SW480 (cell line): ENCODE data around the gene TFDP2.
"Not testable (repeated sequence)": the region's sequence is repeated elsewhere in the genome, so short reads cannot be mapped to it uniquely, and the experiment has no call there.

Experiments used
- DNase-seq: peaks from one replicate; pipeline ENCODE4 v3.0.0-alpha.2; 2016; ENCODE audit warnings: low spot score

The TFDP2 gene

DNA sequence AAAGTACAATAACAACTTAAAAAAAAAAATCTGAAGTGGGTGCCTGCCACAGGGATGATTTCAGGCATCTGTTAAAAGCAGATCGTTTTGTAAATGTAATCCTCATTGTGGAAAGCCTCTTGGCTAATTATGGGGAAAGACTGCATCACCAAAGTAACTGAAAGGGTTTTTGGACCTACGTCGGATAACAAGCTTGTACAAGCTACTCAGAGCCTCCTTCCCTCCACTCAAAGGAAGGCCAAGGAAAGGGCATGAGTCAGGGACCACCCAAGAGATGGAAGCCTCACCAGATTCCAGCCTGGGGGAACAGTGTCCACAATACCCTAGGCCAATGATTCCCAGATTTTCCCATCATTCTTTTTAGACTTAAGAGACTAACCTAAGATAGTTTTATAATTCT lies 188.6 kb downstream of the TFDP2 start:
- no peak for DNase-seq

DNA sequence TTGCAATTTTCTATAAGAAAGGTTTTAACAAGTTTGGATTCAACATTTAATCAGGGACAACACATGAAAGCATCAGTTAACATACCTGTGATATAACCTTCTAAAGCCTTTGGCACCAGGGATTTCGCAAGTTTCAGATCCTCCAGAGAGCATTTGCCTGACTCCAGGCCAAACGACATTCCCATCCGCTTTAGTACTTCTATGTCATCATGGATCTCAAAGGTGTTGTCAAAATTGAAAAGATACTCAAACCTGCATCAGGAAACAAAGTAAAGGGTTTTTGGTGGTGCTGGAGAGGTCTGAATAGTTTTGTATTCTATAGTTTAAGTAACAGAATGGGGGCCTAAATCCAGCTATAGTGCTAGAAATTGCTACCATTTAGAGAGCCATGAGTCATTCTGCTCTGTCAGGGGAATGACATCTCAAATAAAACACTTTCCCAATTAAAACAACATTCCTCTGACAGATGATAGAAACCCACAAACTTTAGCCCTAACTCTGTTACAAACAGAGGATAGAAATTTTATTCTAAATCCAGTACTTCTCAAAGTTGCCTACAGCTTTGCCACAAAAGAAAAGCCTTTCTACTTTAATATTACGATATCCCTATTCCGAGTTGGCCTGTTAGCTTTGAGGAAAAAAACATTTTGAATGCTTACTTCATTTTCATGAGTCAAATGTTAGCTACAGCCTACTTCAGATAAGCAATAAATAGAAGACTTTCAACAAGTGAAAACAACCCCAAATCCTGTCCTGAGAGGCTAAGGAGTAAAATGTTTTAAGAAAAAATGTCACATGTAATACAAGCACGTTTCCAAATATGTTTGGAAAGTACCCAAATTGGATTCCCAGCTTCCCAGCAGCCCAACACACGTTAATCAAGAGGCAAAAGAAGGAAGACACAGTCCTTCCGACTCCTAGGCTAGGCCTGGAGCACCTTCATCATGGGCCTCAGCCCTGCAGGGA lies 189.5 kb downstream of the TFDP2 start:
- DNase-seq, result no peak

DNA sequence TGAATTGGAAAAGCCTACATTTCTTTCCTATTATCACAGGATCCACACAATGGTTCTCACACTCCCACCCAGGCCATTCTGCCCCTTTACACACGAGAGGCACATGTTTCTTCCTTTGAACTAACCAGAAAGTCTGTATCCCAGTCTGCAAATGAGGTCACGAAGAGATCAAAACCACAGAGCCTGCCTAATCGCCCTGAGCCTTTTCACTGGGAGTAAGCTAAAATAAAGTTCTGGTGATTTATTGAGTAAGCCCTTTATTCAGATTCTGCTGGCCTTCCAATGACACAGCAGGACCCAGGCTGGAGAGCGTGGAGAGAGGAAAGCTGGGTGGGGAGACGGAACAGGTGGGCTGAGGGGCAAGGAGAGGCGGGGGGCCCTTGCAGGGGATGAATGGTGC lies 194.2 kb downstream of the TFDP2 start:
- DNase-seq, result peak; percentile 16

DNA sequence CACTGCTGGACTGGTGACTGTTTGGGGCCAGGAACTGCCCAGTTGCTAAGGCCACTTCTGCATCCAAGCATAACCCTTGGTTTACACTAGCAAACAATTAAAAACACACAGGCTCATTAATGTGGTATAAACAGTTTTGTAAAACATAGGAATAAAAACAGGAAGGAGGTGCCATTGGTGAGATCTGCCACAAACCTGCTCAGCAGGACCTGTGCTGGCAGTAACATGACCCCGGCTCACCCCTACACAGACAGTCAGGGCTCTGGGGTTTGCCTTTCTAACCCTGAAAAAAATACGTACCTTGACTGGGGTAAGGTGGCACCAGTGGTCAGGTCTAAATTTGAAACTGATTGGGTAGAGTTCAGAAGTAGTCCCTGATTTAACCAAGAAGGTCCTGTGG lies 196.7 kb downstream of the TFDP2 start:
- DNase-seq, result no peak

DNA sequence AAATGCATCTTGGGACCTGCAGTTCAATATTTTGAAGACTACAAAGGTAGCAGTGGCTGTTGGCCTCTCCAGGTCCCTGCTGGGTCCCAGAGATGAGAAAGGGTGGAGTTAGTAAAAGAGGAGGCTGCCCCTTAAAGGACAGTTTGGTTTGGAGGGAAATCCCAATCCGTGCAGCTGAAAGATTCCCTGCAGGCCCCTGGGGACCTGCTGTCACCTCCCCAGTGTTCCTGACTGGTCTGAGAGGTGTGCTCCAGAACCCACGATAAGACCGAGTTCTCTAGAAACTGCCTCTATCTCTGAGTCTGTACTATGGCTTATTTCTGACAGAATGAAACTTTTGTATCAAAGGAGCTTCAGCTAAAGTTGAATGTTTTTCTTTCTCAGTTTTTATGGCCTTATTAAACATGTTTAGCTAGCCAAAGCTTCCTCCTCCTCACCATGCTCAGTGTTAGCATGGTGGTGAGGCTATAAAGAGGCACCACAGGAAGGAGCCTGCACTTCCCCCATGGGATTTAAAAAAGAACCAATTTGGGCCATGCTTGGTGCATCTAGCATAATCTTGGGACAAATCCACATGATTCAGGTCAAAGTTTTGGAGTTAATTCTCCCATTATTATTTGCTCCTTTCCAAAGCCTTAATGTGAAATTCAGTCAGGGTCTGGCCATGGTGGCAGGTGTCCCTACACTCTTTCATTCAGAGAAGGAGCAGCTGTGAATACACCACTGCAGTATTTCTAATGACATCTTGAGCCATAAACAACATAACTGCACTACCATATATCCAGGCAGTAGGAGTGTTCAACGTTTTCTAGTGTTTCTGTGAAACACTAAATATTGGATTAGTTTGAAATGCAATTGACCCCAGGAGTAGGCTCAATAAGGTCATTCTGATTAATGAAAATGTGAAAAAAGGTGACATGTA lies 198.5 kb downstream of the TFDP2 start:
- DNase-seq, result no peak

DNA sequence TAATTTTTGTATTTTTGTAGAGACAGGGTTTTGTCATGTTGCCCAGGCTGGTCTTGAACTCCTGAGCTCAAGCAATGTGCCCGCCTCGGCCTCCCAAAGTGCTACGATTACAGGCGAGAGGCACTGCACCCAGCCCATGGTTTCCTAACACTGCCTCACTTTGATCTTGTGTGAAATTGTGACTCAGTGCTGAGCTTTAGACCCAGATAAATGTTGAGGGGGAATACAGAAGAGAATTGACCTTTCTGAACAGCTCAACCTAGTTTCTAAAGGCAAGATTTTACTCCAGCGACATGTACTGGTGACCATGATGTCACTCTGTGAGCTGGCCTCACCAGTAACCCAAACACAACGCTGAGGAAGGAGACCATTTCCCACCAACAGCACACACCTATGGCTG lies 199.4 kb downstream of the TFDP2 start:
- no peak for DNase-seq

DNA sequence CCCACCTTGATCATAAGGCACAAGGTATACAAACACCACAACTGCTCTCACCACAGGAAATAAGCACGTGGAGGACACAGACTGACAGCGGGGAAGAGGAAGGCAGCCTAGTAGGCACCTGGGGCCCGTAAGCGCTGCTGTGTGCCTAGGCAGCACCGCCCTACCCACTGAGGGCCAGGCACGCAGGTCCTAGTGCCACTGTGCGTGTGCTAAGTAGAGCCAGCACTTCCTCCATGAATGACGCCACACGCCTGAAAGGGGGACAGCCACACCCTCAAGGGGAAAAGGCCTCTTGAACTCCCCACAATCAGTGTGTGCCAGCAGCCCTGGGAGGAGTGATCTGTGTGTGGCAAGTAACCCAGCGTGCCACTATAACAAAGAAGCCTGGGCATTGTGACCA lies 199.9 kb downstream of the TFDP2 start:
- DNase-seq, result no peak

DNA sequence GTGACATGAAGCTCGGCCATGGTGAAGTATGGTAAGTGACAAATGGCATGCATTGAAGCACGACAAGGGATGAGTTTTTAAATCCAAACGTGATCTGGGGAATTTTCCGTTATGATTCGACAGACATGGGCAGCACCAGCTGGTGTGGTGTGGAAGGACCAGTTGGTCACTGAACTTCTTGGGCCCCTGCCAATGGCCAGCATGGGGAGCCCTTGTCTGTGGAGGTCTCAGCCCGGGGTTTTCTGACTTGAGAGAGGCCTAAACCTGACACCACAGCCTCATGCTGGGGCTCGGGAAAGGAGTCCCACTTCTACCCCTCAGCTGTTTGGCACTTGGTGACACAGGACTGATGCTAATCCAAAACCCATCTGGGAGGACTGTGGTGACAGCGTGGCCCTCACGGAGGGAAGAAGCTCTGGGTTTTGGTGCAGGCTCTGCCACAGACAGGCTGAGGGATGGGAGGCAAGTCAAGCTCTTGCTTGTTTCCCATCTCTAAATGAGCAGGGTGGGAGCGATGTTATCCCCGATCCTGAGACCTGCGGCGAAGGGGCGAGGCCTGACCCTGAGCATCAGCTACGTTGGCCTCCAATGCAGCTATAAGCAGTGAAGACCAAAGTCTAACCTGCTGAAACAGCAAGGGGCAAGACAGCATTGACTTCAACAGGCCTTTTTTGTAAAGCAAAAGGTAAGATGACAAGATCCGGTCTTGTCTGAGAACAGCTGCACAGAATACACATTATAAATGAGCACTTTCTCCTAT lies 203.4 kb downstream of the TFDP2 start:
- no peak for DNase-seq

DNA sequence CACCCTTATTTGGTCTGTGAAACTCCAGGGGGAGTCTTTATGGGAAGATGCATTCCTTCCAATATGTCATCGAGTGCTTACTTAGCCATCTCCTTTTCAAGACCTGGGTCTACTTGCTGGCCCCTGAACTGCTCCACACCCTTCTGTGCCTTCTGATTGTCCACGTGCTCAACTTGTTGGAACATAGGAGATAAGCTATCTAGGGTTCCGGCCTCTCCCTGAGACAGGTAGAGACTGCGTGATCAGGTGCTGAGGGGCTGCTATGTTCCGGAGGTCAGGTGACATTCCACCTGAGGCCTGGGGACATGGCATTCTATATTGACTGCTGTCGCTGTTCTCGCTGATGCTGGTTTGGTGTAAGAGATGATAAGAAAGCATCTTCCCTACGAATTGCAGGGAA lies 207.3 kb downstream of the TFDP2 start:
- DNase-seq, result no peak

DNA sequence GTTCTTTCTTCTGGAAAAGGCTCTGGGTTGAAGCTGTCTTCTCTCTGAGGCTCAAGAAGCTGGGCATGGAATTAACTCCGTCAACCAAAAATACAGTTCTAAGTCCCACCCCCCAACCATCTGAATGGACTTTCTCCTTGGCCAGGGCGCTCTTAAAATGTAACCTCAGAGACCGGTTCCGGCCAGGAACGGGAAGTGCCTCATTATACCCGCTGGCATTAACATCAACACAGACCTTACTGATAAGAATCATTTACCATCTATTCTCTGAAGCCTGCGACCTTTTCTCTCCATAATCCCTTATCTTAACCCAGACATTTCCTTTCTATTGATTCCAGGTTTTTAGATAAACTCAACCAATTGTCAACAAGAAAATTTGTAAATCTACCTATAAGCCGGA lies 208.3 kb downstream of the TFDP2 start:
- no peak for DNase-seq

DNA sequence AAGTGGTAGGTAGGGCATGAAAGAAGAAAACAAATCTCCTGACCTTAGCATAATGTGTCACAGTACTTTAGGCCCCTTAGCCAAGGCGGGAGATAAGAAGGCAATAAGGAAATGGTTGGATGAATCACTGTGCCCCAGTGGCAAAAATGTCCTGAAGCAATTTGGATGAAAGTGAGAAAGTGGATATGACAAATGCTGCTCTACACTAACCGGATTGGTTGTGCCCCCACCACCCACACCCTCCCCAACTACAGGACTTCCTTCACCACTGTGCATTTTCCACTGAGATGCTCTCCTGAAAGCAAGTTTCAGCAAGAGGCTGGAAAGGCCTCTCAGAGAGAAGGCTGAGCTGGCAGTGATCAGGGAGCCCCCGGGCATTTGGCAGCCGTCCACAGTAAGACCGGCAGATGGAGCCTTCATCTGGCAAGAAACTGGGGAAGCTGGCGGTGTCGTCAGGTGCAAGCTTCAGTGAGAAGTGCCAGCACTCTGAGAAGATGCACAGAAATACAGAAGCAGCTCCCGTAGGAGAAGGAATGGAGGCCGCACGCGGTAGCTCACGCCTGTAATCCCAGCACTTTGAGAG lies 209.1 kb downstream of the TFDP2 start:
- peak; percentile 38 for DNase-seq

DNA sequence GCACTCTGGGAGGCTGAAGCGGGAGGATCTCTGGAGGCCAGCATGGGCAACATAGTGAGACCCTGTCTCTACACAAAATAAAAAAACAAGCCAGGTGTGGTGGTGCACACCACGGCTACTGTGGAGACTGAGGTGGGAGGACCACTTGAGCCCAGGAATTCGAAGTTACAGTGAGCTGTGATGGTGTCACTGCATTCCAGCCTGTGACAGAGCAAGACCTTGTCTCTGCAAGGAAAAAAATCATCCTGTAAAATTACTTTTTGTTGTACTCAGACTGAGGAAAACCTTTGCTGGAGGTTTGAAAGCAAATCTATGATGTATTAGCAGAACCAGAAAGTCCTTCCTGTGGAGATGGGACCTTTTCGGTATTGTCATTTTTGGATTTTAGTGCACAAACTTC lies 209.6 kb downstream of the TFDP2 start:
- DNase-seq, result no peak

DNA sequence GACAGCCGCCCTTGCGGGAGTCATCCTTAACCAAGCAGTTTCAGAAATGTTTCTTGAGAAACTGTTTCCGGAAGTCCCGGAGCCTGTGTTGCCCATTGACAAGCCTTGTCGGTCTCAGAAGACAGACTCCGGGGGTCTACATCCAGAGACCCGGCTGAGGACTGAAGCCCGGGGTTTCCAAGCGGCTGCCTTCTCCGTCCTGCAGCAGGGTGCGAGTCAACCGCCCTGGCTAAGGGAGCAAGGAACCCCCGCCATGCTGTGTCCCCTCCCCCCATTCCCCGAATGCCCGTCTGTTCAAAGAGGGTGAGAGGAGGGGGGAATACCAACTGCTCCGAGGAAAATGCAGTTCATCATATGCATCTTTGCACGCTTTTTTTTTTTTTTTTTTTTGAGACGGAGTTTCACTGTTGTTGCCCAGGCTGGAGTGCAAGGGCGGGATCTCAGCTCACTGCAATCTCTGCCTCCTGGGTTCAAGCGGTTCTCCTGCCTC lies 211.3 kb downstream of the TFDP2 start:
- DNase-seq, result no peak

DNA sequence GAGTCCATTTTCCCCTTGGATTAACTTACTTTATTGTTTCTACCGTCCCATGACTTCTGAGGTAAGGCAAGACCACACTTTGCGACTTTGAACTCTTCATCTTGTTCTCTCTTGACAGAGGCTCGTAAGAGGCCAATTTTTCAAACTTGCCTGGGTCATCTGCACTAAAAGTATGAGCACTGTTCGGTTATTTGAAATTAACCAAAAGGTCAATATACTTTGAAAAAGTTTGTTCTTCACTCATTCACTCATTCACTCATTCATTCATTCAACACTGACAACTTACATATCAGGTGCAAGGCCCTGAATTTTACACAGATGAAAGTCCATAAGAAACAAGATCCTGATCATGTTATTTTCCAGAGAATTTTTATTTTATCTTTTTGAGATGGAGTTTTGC lies 215.0 kb downstream of the TFDP2 start:
- DNase-seq, result no peak

DNA sequence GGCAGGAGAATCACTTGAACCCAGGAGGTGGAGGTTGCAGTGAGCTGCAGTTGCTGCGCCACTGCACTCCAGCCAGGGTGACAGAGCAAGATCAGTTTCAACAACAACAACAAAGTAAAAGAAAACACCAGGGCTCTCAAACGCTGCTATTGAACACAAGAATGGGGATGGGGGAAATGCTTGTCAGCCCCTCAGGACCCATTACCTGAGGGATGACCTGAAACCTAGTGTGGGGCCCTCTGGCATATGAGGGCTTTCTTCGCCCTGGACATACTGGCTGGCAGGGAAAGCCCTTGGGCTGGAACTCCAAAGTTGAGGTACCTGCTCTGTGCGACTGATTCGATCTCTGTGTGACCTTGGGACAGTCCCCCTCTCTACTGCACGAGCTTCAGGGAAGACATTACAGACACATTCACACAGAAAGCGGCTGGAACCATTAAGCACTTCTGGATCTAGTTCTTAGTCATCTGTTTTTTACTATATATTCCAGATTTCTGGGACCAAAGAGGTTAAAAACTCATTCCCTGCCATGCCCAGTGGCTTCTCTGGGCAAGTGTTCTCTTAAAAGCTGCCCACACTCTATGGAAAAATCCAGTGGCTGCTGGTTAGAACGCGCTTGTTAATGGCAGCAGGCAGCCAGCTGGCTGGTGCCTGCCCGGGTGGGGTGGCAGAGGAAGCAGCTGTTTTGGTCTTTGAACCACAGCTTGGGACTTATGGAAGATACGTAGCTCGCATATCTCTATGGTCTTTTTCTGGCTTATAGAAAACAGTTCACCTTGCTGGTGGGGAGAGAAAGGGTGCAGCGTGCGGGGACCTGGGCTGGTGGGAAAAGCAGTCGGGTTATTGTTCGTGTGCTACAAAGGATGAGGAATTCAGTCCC lies 215.7 kb downstream of the TFDP2 start:
- DNase-seq, result no peak

DNA sequence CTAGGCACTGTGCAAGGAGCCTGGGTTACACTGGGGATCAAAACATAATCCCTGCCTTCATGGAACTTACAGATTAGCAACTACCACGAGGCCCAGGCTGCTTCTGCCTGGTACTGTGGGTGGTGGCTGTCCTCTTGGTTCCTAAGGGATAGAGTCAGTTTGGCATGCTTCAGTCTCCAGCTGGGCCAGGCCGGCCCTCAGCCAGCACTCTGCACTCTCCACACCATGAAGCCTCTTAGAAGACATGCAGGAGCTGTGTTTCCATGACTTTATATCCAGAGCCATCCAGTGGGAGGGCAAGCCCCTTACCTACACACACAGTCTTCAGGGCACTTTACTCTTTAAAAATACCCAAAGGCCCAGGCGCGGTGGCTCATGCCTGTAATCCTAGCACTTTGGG lies 218.5 kb downstream of the TFDP2 start:
- no peak for DNase-seq

DNA sequence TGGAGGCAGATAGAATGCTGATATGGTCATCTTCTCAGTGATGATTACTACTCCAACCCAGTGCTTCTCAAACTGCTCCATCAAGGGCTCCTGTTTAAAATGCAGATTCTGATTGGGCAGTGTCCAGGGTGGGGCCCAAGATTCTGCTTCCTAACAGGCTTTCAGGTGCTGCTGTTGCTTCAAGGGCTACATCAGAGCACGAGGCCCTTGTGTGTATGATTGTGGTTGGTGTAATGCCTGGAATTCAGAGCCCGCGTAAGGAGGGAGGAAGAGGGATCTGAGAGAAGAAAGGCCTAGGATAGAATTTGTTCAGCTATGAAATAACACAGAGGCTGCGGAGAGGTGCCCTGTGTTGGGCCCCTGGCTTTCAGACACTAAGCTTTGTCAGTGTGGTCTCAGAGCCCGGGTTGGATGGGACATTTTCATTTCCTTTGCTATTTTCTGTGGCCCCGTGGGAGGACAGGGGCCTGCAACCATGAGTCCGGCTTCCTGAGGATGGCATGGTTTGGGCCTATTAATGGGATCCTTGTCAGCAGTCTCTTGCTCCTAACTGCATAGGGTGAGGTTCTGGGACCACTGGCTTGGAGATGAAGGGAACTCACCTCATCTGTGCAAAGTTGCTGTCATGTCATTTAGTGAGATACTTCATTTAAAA lies 219.9 kb downstream of the TFDP2 start:
- no peak for DNase-seq

DNA sequence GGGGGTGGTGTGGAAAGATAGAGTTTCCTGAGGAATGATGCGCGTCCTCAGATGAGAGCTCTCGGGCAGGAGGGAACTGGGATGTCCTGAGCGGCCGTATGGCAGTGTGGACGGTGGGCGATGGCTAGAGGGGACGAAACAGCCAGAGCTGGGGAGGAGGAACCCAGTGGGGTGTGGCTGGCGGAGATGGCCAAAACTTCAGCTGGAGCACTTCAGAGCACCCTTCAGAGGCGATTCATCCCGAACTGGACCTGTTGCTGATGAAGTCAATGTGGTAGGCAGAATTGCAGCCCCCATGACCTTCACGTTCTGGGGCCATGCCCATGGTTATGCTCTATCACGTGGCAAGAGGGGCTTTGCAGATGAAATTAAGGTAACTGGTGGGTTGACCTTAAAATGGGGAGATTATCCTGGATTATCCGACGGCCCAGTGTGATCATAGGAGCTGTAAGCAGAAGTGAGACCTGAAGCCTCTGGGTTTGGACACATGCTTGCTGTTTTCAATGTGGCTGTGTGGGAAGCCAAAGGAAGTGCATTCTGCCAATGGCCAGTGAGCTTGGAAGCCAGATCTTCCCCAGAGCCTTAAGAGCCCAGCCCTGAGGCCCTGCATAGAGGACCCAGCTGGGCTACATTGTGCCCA lies 220.6 kb downstream of the TFDP2 start:
- DNase-seq, result no peak

DNA sequence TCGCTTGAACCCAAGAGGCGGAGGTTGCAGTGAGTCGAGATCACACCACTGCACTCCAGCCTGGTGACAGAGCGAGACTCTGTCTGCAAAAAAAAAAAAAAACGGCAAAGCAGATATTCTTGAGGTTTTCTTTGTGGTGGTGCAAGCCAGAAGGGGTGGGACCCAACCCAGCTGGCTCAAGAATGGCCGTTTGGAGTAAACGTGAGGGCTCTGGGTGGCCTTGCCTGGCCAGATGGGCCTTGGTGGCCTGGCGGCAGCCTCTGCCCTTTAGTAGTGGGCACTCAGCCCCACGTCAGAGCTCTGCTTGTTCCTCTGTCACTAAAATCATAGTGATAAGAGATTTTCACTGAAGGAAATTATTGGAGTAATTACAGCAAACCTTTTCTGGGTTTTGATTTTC lies 222.4 kb downstream of the TFDP2 start:
- DNase-seq, result no peak

DNA sequence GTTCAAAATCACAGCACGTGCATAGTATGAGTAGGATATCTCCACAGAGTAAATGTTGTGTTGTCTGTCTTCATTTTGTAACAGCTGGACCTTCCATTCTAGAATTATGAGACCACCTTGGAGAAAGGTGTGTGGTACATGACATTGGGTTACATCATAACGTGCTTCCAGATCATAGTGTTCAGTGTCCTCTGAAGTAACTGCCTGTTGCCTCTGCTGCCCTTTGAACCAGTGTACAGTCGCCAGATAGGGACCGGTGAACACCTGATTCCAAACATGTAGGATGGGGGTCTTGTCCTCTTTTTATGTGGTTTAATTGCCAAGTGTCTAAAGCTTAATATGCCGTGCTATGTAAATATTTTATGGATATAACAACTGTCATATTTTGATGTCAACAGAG lies 223.7 kb downstream of the TFDP2 start:
- DNase-seq, result not testable (repeated sequence)
